Stimulated activated naive CD8-positive, alpha-beta T cell treated with anti-CD3 and anti-CD28 coated beads, Interleukin-15, amount 100 ng/mL, for 72 hours (primary cell): ENCODE data around the gene HPD.
A peak's percentile ranks its signal among the peaks of the same experiment; 100 is the strongest.
"Not testable (repeated sequence)": the region's sequence is repeated elsewhere in the genome, so short reads cannot be mapped to it uniquely, and the experiment has no call there.

Experiments used
- ATAC-seq: fragments of 150-1000 bp; cut with Tn5 transposase; 2 replicates; pipeline ENCODE4 v1.10.0; 2021; ENCODE audit warnings: mild to moderate bottlenecking, moderate library complexity
- DNase-seq, 2 donors: peaks; one replicate each; pipeline ENCODE4 v3.0.0; 2021 to 2022
- H3K27ac Mint-ChIP-seq, 2 donors: one replicate each; pipeline ENCODE4 v1.8.0; 2022; ENCODE audit warnings: mild to moderate bottlenecking in 2 of 2, mixed read lengths in 2 of 2, moderate library complexity in 2 of 2
- H3K27me3 Mint-ChIP-seq: one replicate; pipeline ENCODE4 v1.8.0; 2022; ENCODE audit warnings: mixed read lengths
- H3K4me1 Mint-ChIP-seq: one replicate; pipeline ENCODE4 v1.8.0; 2022; ENCODE audit warnings: mild to moderate bottlenecking, mixed read lengths
- H3K4me3 Mint-ChIP-seq, 2 donors: one replicate each; pipeline ENCODE4 v1.8.0; 2022; ENCODE audit warnings: mild to moderate bottlenecking in 2 of 2, mixed read lengths in 2 of 2, moderate library complexity in 1 of 2
- H3K9me3 Mint-ChIP-seq, 2 donors: one replicate each; pipeline ENCODE4 v1.8.0; 2022; ENCODE audit warnings: mixed read lengths in 2 of 2

HPD gene

DNA sequence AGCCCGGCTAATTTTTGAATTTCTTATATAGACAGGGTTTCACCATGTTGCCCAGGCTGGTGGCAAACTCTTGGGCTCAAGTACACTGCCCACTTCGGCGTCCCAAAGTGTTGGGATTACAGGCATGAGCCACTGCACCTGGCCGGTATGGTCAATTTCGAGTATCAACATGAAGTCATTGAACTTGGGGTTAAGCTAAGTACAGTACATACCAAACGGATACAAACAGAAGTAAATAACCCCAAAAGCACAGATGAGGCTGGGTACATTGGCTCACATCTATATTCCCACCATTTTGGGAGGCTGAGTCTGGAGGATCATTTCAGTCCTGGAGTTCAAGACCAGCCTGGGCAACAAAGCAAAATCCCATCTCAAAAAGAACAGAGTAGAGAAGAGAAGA is 16.9 kb upstream of the HPD start:
- no peak overlapping the region for H3K4me3 Mint-ChIP-seq
- peaks cover 5% of the 10 kb centered on the region for H3K4me1 Mint-ChIP-seq
- ATAC-seq, result no peak
- no peak for DNase-seq
- no peaks in the 10 kb centered on the region for H3K27me3 Mint-ChIP-seq
- H3K9me3 Mint-ChIP-seq, result no peaks in the 10 kb centered on the region
- H3K27ac Mint-ChIP-seq, result no peak overlapping the region

DNA sequence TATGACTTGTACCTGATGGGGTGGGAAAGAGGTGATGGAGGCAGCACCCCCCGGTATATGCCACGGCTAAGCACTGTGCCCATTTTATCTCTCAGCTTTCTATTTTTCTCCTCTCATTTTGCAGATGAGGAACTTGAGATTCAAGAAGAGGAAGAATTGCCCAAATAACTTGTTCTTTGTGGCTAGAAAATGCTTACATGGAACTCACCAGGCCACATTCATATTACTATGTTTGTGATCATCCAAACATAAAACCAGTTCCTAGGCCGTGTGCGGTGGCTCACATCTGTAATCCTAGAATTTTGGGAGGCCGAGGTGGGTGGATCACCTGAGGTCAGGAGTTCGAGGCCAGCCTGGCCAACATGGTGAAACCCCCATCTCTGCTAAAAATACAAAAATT is 15.4 kb upstream of the HPD start:
- no peak for DNase-seq
- ATAC-seq, result no peak
- H3K27me3 Mint-ChIP-seq, result no peaks in the 10 kb centered on the region
- peaks cover 5% of the 10 kb centered on the region for H3K4me1 Mint-ChIP-seq
- no peaks in the 10 kb centered on the region for H3K9me3 Mint-ChIP-seq
- no peak overlapping the region for H3K4me3 Mint-ChIP-seq
- H3K27ac Mint-ChIP-seq, result no peak overlapping the region

DNA sequence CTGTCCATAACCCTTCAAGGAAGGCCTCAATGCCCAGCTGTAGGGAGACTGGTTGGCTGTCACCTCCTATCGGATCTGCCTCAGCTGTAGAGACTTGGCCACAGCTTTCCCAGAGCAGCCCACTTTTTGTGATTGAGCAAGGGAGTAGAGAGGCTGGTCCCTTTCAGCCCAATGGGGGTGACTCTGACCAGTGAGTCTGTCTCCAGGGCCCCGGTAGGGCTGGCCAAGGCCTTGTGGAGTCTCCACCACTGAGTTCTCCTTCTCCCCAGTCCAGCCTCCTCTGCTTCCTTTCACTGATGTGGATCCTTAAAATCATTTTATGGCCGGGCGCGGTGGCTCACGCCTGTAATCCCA is 14.5 kb upstream of the HPD start:
- ATAC-seq, result no peak
- Mint-ChIP-seq H3K27me3 (no peaks in the 10 kb centered on the region), H3K27ac (no peak overlapping the region), H3K4me3 (no peak overlapping the region), H3K9me3 (no peaks in the 10 kb centered on the region), H3K4me1 (peaks cover 5% of the 10 kb centered on the region)
- DNase-seq, result no peak

DNA sequence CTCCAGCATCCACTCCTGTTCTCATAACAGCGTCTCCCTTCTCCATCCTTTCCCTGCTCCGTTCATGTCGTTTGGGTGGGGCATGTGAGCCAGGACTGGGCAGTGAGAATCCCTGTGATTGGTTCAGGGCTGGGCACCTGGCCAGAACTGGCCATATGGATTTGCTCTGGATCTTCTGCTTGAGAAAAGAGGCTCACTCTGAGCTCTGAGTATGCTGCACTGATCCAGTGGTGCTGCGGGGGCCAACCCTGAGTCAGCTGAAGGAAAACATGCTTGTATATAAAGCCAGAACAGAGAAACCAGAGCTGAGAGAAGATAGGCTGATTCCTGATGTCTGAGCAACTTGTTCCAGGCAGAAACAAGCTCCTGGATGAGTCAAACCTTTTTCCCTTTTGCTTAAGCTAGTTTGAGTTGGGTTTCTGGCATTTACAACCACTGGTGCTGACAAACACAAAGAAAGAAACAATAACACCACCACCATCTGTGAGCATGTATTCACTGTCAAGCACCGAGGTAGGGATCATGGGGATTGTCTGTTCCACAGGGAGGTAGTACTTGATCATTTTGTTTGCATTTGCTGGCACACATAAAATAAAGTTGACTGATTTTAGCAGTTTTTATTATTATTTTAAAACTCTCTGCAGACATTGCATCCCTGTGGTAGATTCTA is 14.0 kb upstream of the HPD start:
- DNase-seq, result no peak
- no peak for ATAC-seq
- peak overlapping the region in 1 of 2 donors; percentile 19 for H3K27ac Mint-ChIP-seq

DNA sequence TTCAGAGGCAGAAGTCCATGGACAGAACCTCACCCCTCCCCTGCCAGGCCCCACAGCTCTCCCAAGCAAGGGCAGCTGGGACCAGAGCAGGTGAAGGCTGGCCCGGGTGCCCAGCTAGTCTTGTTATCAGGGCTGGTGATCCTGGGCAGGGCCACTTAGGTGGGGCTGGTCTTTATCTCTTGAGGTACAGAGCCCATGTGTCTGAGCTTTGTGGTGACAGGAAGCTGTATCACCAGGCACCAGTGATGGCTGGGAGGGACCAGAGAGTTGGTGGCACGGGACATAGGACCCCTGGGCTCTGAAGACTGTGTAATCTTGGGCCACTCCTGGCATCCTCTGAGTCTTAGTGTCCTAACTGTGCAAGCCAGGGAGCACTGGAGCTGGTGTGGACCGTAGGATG is 12.8 kb upstream of the HPD start:
- no peaks in the 10 kb centered on the region for H3K9me3 Mint-ChIP-seq
- peaks cover 5% of the 10 kb centered on the region for H3K4me1 Mint-ChIP-seq
- no peak overlapping the region for H3K27ac Mint-ChIP-seq
- no peak for ATAC-seq
- H3K27me3 Mint-ChIP-seq, result no peaks in the 10 kb centered on the region
- no peak overlapping the region for H3K4me3 Mint-ChIP-seq
- DNase-seq, result no peak

More for the DNA sequence above, 14.0 kb upstream of the HPD start:
- peaks cover 5% of the 10 kb centered on the region for H3K4me1 Mint-ChIP-seq
- H3K27me3 Mint-ChIP-seq, result no peaks in the 10 kb centered on the region
- H3K4me3 Mint-ChIP-seq, result no peak overlapping the region
- H3K9me3 Mint-ChIP-seq, result no peaks in the 10 kb centered on the region

DNA sequence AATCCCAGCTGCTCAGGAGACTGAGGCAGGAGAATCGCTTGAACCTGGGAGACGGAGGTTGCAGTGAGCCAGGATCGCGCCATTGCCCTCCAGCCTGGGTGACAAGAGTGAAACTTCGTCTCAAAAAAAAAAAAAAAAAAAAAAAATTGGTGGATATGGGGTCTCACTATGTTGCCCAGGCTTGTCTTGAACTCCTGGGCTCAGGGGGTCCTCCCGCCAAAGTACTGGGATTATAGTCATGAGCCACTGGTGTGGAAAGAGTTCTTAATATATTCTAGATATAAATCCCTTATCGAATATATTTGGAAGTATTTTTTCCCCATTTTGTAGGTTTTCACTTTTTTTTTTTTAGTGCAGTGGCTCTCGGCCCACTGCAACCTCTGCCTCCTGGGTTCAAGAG is 10.6 kb upstream of the HPD start:
- H3K27ac Mint-ChIP-seq, DNase-seq, H3K9me3 Mint-ChIP-seq, H3K4me1 Mint-ChIP-seq, ATAC-seq, H3K4me3 Mint-ChIP-seq, H3K27me3 Mint-ChIP-seq: not testable (repeated sequence)

DNA sequence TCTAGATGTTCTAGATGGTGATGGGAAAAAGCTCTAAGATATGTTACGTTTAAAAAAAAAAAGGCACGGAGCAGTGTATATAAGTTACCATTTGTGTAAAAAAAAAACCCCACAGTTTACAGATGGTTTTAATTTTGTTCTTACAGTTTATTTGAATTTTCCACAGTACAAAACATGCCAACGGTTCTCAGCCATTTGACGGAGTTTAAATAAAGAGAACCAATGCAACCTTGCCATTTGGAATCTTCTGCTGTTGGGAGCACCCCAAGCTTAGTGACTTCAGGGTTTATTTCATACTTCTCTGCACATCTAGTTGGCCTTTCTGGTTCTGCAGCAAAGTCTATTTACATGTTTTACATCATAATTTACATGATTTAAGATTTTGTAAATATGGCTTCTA is 7.7 kb upstream of the HPD start:
- H3K4me1 Mint-ChIP-seq, result no peaks in the 10 kb centered on the region
- no peaks in the 10 kb centered on the region for H3K9me3 Mint-ChIP-seq
- no peak overlapping the region for H3K27ac Mint-ChIP-seq
- no peaks in the 10 kb centered on the region for H3K27me3 Mint-ChIP-seq
- no peak for DNase-seq
- ATAC-seq, result no peak
- no peak overlapping the region for H3K4me3 Mint-ChIP-seq

DNA sequence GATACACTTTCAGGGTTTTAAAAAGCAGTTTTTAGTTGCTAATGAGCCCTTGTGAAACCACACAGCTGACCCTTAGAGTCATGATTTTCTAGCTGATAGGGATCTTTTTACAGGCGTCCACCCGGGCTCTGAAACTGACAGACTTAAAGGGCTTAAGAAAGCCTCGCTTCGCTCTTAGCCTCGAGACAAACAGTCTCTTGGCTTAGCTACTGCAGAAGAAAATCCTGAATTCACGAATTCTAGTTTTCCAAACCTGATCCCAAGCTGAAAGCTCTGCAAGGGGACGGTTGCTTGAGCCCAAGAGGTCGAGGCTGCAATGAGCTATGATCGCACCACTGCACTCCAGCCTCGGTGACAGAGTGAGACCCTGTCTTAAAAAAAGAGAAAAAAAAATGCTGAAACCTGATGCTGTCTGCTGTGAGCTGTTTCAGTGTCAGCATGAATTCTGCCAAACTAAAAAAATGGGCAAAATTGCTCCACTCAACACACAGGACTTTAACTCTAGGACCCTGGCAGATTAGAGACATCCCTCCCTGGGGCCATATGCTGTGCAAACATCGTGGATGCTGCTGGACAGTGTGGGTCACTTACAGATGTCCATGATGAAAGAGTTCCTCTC is 3.1 kb upstream of the HPD start:
- Mint-ChIP-seq H3K27ac (no peak overlapping the region), H3K4me1 (no peaks in the 10 kb centered on the region), H3K9me3 (no peaks in the 10 kb centered on the region), H3K4me3 (no peak overlapping the region), H3K27me3 (no peaks in the 10 kb centered on the region)
- DNase-seq, result no peak
- no peak for ATAC-seq

DNA sequence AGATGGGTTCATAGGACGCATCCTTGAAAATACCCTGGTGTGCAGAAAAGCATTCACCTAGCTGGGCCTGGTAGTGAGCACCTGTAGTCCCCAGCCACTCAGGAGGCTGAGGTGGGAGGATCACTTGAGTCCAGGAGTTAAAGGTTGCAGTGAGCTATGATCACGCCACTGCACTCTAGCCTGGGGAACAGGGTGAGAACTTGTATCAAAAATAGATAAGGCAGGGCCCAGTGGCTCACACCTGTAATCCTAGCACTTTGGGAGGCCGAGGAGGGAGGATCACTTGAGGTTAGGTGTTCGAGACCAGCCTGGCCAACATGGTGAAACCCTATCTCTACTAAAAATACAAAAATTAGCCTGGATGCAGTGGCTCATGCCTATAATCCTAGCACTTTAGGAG is 2.0 kb upstream of the HPD start:
- H3K27me3 Mint-ChIP-seq, ATAC-seq, H3K27ac Mint-ChIP-seq, H3K9me3 Mint-ChIP-seq, H3K4me3 Mint-ChIP-seq, H3K4me1 Mint-ChIP-seq, DNase-seq: not testable (repeated sequence)

DNA sequence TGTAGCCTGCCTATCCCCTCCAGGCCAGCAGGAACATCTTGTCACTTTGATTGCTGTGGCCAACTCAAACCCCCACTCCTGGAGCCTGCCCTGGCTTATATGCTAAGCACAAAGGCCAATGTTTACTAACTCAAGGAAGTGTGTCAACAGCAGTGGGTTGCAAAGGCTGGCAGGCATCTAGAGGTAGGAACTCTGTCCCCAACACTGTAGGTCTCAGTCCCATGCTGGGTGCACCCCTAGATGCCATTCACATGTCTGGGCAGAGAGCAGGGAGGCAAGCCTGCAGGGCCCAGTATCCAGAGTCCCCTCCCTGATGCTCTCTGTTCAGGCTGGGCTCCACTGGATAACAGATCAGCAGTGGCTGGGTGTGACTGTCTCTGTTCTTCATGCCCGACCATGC is 1.6 kb upstream of the HPD start:
- ATAC-seq (no peak), DNase-seq (no peak)
- no peaks in the 10 kb centered on the region for H3K27me3 Mint-ChIP-seq
- H3K9me3 Mint-ChIP-seq, result no peaks in the 10 kb centered on the region
- no peak overlapping the region for H3K27ac Mint-ChIP-seq
- no peaks in the 10 kb centered on the region for H3K4me1 Mint-ChIP-seq
- H3K4me3 Mint-ChIP-seq, result no peak overlapping the region

DNA sequence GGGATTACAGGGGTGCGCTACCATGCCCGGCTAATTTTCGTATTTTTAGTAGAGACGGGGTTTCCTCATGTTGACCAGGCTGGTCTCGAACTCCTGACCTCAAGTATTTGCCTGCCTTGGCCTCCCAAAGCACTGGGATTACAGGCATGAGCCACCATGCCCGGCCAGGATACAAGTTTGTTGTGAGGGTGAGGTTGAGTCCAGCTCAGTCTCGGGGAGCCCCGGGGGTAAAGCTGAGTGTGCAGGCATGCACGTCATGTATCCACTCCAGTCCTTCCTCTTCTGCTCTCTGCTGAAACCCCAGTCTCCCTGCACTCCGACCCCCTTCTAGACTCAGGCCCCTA is 369 bp downstream of the HPD start:
- H3K4me3 Mint-ChIP-seq, result no peak overlapping the region
- no peak for ATAC-seq
- no peak for DNase-seq
- no peaks in the 10 kb centered on the region for H3K9me3 Mint-ChIP-seq
- H3K27me3 Mint-ChIP-seq, result no peaks in the 10 kb centered on the region
- peak overlapping the region in 1 of 2 donors; percentile 50 for H3K27ac Mint-ChIP-seq
- no peaks in the 10 kb centered on the region for H3K4me1 Mint-ChIP-seq

DNA sequence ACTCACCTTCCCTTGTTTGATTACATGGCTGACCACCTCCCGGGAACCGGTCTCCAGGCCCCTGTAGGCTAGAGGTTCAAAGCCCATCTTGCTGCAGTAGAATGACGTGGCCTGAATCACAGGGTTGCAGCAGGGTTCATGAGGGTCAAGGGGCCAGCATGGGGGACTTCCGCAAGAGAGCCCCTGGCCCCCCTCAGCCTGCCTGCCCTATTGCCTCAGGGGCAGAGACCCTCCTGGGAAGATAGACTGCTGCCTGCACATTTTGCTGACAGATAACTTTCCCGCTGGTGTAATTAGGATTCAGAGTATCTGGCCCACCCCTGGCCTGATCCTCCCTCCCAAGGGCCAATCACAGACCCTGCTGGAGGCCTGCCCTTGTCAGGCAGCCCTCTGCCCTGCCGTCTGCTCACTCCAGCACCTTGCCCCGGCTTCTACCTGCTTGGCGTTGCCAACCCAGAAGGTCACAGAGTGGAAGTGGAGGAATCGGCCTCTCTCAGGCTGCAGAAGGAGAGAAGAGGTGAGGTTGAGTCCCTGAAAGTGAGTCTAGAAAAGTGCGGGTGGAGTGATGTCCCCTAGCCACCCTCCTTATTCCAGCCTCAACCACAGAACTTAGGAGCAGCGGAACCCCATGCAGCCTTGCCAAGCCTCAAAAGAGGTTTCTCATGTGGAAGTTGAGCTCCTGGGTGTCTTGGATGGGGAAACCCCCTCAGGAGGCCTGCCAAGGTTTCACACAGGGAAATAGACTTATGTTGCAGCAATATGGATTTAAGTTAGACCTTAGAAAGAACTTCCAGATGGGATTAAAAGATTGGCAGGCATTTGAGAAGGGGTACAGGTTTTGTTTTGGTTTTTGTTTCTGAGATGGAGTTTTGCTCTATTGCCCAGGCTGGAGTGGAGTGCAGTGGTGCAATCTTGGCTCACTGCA is 1.1 kb downstream of the HPD start:
- Mint-ChIP-seq H3K27ac (no peak overlapping the region), H3K27me3 (no peaks in the 10 kb centered on the region), H3K4me1 (no peaks in the 10 kb centered on the region), H3K9me3 (no peaks in the 10 kb centered on the region), H3K4me3 (no peak overlapping the region)
- ATAC-seq, result no peak
- no peak for DNase-seq

DNA sequence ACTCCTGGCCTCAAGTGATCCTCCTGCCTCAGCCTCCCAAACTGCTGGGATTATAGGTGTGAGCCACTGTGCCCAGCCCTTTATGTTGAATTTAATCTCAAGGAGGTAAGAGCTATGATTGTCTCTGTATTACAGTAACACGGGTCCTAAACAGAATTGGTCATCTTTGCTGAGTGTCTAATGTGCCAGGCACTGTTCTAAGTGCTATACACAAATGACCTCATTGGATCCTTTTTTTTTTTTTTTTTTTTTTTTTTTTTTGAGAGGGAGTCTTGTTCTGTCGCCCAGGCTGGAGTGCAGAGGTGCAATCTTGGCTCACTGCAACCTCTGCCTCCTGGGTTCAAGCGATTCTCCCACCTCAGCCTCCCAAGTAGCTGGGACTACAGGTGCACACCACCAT is 6.3 kb downstream of the HPD start:
- ATAC-seq, H3K4me1 Mint-ChIP-seq, H3K27me3 Mint-ChIP-seq, DNase-seq, H3K27ac Mint-ChIP-seq, H3K4me3 Mint-ChIP-seq, H3K9me3 Mint-ChIP-seq: not testable (repeated sequence)

DNA sequence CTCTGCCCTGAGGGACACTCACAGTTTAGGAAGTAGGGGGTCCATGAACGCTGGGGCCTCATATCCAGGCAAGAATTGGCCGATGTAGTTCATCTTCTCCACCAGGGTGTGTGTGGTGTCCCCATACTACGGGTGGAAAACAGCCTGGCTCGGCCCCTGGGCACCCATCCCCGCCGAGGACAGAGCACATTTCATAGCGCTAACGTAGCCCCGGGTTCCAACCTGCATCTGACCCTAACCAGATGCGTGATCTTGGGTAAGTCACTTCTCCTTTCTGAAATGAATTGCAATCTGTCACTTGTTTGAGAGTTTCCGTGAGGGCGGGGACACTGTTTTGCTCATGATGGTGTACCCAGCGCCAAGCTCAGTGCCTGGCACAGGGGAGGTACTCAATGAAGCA is 9.0 kb downstream of the HPD start:
- Mint-ChIP-seq H3K4me3 (no peak overlapping the region), H3K27me3 (no peaks in the 10 kb centered on the region), H3K9me3 (no peaks in the 10 kb centered on the region), H3K4me1 (no peaks in the 10 kb centered on the region), H3K27ac (no peak overlapping the region)
- ATAC-seq, result no peak
- DNase-seq, result no peak

DNA sequence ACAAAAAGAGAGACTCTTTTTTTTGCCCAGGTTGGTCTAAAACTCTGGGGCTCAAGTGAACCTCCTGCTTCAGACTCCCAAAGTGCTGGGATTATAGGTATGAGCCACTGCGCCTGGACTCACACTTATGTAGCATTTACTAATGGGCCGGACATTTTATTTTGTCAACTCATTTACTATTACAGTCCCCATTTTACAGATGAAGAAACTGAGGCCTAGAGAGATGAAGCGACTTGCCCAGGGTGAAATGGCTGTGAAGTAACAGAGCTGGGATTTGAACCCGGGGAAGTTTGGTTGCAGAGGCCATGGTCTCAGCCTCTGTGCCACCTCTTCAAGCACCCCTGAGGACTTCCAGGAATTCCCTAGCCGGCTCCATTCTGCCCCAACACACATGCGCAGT is 9.4 kb downstream of the HPD start:
- no peaks in the 10 kb centered on the region for H3K27me3 Mint-ChIP-seq
- H3K4me1 Mint-ChIP-seq, result no peaks in the 10 kb centered on the region
- no peaks in the 10 kb centered on the region for H3K9me3 Mint-ChIP-seq
- ATAC-seq (no peak), DNase-seq (no peak)
- H3K27ac Mint-ChIP-seq, result no peak overlapping the region
- no peak overlapping the region for H3K4me3 Mint-ChIP-seq

DNA sequence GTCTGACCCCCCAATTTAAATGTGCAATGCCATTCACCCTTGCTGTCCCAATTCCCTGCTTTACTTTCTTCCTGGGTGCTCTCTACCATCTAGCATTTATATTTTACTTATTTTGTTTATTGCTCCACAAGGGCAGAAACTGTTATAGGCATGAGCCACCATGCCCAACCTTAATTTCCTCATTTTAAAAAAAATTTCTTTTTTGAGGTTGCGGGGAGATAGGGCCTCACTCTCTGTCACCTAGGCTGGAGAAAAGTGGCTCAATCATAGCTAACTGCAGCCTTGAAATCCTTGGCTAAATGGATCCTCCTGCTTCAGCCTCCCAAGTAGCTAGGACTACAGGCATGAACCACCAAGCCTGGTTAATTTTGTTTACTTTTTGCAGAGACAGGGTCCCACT is 13.0 kb downstream of the HPD start:
- Mint-ChIP-seq H3K4me1 (no peaks in the 10 kb centered on the region), H3K27me3 (no peaks in the 10 kb centered on the region), H3K9me3 (no peaks in the 10 kb centered on the region), H3K4me3 (no peak overlapping the region), H3K27ac (peak overlapping the region in 1 of 2 donors; percentile 54)
- no peak for DNase-seq
- no peak for ATAC-seq
